ENCODE measurements around the gene SHKBP1. TPM values are rescaled to one million over a fixed set of nuclear protein-coding genes. Genes with fewer than 3 reads are reported as not detected.
A peak's percentile ranks its signal among the peaks of the same experiment; 100 is the strongest.

The SHKBP1 gene
- total and polyA plus RNA-seq, 2 of the 13 experiments (the other 11 are each of a cell fraction or from before 2014, with no cell fraction given): 16.2 to 17.4 TPM

DNA sequence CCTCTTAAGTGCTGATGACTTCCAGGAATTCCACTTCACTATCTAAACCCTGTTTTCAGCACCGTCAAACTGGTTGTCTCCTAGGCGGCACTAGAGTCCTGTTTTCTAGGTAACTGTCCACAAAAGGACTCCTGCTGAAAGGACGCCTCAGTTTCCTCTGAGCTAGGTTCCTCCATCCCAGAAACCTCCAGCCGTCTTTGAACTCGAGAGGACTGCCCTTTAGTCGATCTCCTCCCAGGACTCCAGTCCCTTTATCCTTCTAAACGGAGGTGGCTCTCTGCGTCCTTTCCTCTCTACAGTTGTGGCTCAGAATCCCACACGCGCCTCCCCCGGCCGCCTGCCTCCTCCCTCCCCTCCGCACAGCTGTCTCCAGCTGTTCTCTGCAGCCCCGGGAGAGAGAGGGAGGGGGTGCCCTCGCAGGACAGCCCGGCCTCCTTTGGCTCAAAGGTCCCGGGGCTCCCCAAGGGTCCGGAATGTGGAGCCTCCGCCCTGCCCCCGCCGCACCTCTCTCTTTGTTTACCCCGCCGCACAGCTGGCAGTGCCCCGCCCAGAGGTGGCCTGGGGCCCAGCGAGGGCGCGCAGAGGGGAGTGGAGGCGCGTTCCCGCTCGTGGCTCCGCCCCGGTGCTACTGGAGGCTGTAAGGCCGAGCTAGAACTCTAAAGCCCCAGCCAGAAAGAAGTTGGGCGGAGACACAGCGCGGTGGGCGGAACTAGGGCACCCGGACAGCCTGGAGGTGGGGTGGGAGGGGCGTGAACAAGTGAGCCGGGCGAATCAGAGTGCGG, 26.9 kb downstream of the SHKBP1 start (continued):
- TF ChIP-seq, protein P1, sequence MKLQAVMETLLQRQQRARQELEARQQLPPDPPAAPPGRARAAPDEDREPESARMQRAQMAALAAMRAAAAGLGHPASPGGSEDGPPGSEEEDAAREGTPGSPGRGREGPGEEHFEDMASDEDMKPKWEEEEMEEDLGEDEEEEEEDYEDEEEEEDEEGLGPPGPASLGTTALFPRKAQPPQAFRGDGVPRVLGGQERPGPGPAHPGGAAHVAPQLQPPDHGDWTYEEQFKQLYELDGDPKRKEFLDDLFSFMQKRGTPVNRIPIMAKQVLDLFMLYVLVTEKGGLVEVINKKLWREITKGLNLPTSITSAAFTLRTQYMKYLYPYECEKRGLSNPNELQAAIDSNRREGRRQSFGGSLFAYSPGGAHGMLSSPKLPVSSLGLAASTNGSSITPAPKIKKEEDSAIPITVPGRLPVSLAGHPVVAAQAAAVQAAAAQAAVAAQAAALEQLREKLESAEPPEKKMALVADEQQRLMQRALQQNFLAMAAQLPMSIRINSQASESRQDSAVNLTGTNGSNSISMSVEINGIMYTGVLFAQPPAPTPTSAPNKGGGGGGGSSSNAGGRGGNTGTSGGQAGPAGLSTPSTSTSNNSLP (IDR thresholded peaks at IDR 0.05; ENCODE audit: low read depth, low read length): no peak
- TF ChIP-seq, protein P2, sequence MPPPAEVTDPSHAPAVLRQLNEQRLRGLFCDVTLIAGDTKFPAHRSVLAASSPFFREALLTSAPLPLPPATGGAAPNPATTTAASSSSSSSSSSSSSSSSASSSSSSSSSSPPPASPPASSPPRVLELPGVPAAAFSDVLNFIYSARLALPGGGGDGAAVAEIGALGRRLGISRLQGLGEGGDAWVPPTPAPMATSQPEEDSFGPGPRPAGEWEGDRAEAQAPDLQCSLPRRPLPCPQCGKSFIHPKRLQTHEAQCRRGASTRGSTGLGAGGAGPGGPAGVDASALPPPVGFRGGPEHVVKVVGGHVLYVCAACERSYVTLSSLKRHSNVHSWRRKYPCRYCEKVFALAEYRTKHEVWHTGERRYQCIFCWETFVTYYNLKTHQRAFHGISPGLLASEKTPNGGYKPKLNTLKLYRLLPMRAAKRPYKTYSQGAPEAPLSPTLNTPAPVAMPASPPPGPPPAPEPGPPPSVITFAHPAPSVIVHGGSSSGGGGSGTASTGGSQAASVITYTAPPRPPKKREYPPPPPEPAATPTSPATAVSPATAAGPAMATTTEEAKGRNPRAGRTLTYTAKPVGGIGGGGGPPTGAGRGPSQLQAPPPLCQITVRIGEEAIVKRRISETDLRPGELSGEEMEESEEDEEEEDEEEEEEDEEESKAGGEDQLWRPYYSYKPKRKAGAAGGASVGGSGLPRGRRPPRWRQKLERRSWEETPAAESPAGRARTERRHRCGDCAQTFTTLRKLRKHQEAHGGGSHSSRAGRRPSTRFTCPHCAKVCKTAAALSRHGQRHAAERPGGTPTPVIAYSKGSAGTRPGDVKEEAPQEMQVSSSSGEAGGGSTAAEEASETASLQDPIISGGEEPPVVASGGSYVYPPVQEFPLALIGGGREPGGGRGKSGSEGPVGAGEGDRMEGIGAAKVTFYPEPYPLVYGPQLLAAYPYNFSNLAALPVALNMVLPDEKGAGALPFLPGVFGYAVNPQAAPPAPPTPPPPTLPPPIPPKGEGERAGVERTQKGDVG (CRISPR knock-in tag; IDR thresholded peaks at IDR 0.05; ENCODE audit: borderline replicate concordance): 0 out of 2 replicates have a peak, but pooled peaks have one; percentile 61
- TF ChIP-seq ELF3 (CRISPR knock-in tag; IDR thresholded peaks at IDR 0.05): peak; percentile 66; the same call in 1 of the 2 replicates
- no peak for TF ChIP-seq AHR (CRISPR knock-in tag; IDR thresholded peaks at IDR 0.05)
- peak; percentile 83 for TF ChIP-seq GABPB1 (CRISPR knock-in tag; IDR thresholded peaks at IDR 0.05)
- TF ChIP-seq ZFP62 (CRISPR knock-in tag; IDR thresholded peaks at IDR 0.05): no peak
- TF ChIP-seq, protein P3, sequence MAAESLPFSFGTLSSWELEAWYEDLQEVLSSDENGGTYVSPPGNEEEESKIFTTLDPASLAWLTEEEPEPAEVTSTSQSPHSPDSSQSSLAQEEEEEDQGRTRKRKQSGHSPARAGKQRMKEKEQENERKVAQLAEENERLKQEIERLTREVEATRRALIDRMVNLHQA (CRISPR knock-in tag; IDR thresholded peaks at IDR 0.05): no peak
- TF ChIP-seq BORCS8-MEF2B (CRISPR knock-in tag; IDR thresholded peaks at IDR 0.05): peak; percentile 54
- peak; percentile 53; the same call in 1 of the 2 replicates for TF ChIP-seq JUN (CRISPR knock-in tag; IDR thresholded peaks at IDR 0.05)
- TF ChIP-seq, protein P4, sequence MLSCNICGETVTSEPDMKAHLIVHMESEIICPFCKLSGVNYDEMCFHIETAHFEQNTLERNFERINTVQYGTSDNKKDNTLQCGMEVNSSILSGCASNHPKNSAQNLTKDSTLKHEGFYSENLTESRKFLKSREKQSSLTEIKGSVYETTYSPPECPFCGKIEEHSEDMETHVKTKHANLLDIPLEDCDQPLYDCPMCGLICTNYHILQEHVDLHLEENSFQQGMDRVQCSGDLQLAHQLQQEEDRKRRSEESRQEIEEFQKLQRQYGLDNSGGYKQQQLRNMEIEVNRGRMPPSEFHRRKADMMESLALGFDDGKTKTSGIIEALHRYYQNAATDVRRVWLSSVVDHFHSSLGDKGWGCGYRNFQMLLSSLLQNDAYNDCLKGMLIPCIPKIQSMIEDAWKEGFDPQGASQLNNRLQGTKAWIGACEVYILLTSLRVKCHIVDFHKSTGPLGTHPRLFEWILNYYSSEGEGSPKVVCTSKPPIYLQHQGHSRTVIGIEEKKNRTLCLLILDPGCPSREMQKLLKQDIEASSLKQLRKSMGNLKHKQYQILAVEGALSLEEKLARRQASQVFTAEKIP (CRISPR knock-in tag; IDR thresholded peaks at IDR 0.05; ENCODE audit: borderline replicate concordance): no peak
- TF ChIP-seq, protein P5, sequence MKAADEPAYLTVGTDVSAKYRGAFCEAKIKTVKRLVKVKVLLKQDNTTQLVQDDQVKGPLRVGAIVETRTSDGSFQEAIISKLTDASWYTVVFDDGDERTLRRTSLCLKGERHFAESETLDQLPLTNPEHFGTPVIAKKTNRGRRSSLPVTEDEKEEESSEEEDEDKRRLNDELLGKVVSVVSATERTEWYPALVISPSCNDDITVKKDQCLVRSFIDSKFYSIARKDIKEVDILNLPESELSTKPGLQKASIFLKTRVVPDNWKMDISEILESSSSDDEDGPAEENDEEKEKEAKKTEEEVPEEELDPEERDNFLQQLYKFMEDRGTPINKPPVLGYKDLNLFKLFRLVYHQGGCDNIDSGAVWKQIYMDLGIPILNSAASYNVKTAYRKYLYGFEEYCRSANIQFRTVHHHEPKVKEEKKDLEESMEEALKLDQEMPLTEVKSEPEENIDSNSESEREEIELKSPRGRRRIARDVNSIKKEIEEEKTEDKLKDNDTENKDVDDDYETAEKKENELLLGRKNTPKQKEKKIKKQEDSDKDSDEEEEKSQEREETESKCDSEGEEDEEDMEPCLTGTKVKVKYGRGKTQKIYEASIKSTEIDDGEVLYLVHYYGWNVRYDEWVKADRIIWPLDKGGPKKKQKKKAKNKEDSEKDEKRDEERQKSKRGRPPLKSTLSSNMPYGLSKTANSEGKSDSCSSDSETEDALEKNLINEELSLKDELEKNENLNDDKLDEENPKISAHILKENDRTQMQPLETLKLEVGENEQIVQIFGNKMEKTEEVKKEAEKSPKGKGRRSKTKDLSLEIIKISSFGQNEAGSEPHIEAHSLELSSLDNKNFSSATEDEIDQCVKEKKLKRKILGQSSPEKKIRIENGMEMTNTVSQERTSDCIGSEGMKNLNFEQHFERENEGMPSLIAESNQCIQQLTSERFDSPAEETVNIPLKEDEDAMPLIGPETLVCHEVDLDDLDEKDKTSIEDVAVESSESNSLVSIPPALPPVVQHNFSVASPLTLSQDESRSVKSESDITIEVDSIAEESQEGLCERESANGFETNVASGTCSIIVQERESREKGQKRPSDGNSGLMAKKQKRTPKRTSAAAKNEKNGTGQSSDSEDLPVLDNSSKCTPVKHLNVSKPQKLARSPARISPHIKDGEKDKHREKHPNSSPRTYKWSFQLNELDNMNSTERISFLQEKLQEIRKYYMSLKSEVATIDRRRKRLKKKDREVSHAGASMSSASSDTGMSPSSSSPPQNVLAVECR (CRISPR knock-in tag; IDR thresholded peaks at IDR 0.05; ENCODE audit: borderline replicate concordance): peak; percentile 93; the same call in 1 of the 2 replicates
- 0 out of 2 replicates have a peak, but pooled peaks have one; percentile 53 for TF ChIP-seq ZNF598 (CRISPR knock-in tag; IDR thresholded peaks at IDR 0.05; ENCODE audit: borderline replicate concordance)
- TF ChIP-seq CREB1 (IDR thresholded peaks at IDR 0.05): no peak
- TF ChIP-seq CREB1 (CRISPR knock-in tag; IDR thresholded peaks at IDR 0.05): peak; percentile 79
- no peak for TF ChIP-seq ZNF12 (CRISPR knock-in tag; IDR thresholded peaks at IDR 0.05)
- TF ChIP-seq, protein P6, sequence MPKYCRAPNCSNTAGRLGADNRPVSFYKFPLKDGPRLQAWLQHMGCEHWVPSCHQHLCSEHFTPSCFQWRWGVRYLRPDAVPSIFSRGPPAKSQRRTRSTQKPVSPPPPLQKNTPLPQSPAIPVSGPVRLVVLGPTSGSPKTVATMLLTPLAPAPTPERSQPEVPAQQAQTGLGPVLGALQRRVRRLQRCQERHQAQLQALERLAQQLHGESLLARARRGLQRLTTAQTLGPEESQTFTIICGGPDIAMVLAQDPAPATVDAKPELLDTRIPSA (CRISPR knock-in tag; IDR thresholded peaks at IDR 0.05; ENCODE audit: borderline replicate concordance): no peak; the same call in 1 of the 2 replicates
